KBM-7 (cell line): ENCODE measurements around the gene THOC1.
"Not testable (repeated sequence)": the region's sequence is repeated elsewhere in the genome, so short reads cannot be mapped to it uniquely, and the experiment has no call there.

ENCODE experiments used
- DNase-seq: peaks from one replicate; pipeline ENCODE4 v3.0.0-alpha.2; 2015
- in situ Hi-C: fragments of 300-500 bp; cut with MboI; formaldehyde crosslinking; loops from 2 replicates; pipeline ENCODE4 v1.14.3; 2020; ENCODE audit warnings: low sequenced_read_pairs, low pct_unique_long_range_greater_than_20kb, mixed read lengths

Gene THOC1

GRCh38 chr18:267688-268552 lies at the start of gene THOC1:
THOC1 (minus strand) TSS chr18:268047; CDS start chr18:268019, 28 bp downstream.
- in situ Hi-C loops: no loop called here
- peak; percentile 91 for DNase-seq

- DNase-seq: no peak
- in situ Hi-C loops: no loop called here
Observed at GRCh38 chr18:317618-318017, 49.8 kb upstream of the THOC1 start.

GRCh38 chr18:316393-316792 lies 48.5 kb upstream of the THOC1 start:
- no peak for DNase-seq
- in situ Hi-C loops: no loop called here

- in situ Hi-C loops: no loop called here
- no peak for DNase-seq
Observed at GRCh38 chr18:313931-314330, 46.1 kb upstream of the THOC1 start.

GRCh38 chr18:312415-312814 lies 44.6 kb upstream of the THOC1 start:
- DNase-seq: no peak
- in situ Hi-C loops: no loop called here

GRCh38 chr18:310042-310441 lies 42.2 kb upstream of the THOC1 start:
- in situ Hi-C loops: no loop called here
- no peak for DNase-seq

- DNase-seq, in situ Hi-C loops: not testable (repeated sequence)
Observed at GRCh38 chr18:308086-308485, 40.2 kb upstream of the THOC1 start.

GRCh38 chr18:306608-307255 lies 38.9 kb upstream of the THOC1 start:
- in situ Hi-C loops: no loop called here
- no peak for DNase-seq

- DNase-seq: no peak
- in situ Hi-C loops: no loop called here
Observed at GRCh38 chr18:305003-305501, 37.2 kb upstream of the THOC1 start.

- in situ Hi-C loops: no loop called here
- DNase-seq: no peak
Observed at GRCh38 chr18:303607-304006, 35.8 kb upstream of the THOC1 start.

- in situ Hi-C loops: no loop called here
- no peak for DNase-seq
Observed at GRCh38 chr18:303011-303410, 35.2 kb upstream of the THOC1 start.

GRCh38 chr18:302097-302496 lies 34.2 kb upstream of the THOC1 start:
- DNase-seq: no peak
- in situ Hi-C loops: no loop called here

GRCh38 chr18:297936-298335 lies 30.1 kb upstream of the THOC1 start:
- in situ Hi-C loops: no loop called here
- no peak for DNase-seq

- in situ Hi-C loops: no loop called here
- no peak for DNase-seq
Observed at GRCh38 chr18:295756-296490, 28.1 kb upstream of the THOC1 start.

GRCh38 chr18:294566-294965 lies 26.7 kb upstream of the THOC1 start:
- in situ Hi-C loops: no loop called here
- DNase-seq: no peak

GRCh38 chr18:293536-293935 lies 25.7 kb upstream of the THOC1 start:
- in situ Hi-C loops: no loop called here
- no peak for DNase-seq

GRCh38 chr18:292271-292670 lies 24.4 kb upstream of the THOC1 start:
- in situ Hi-C loops: no loop called here
- no peak for DNase-seq

- in situ Hi-C loops, DNase-seq: not testable (repeated sequence)
Observed at GRCh38 chr18:289970-290369, 22.1 kb upstream of the THOC1 start.

GRCh38 chr18:289026-289425 lies 21.2 kb upstream of the THOC1 start:
- in situ Hi-C loops: no loop called here

More at GRCh38 chr18:289026-289425, 21.2 kb upstream of the THOC1 start:
- DNase-seq: no peak
